Posterior cingulate gyrus (tissue), 11 donors: ENCODE measurements around the gene SLC25A21.
"Not testable (repeated sequence)": the region's sequence is repeated elsewhere in the genome, so short reads cannot be mapped to it uniquely, and the experiment has no call there.

Source experiments
- DNase-seq, 10 donors: peaks; one replicate each; pipeline versions ENCODE4 v3.0.0 to v3.0.0-alpha.2; 2020 to 2021; ENCODE audit warnings: mixed read lengths in 3 of 10
- intact Hi-C: fragments of 100-400 bp; cut with DNase I; formaldehyde crosslinking; loops from one replicate; pipeline ENCODE4 v1.15.1; 2023

Gene SLC25A21

DNA sequence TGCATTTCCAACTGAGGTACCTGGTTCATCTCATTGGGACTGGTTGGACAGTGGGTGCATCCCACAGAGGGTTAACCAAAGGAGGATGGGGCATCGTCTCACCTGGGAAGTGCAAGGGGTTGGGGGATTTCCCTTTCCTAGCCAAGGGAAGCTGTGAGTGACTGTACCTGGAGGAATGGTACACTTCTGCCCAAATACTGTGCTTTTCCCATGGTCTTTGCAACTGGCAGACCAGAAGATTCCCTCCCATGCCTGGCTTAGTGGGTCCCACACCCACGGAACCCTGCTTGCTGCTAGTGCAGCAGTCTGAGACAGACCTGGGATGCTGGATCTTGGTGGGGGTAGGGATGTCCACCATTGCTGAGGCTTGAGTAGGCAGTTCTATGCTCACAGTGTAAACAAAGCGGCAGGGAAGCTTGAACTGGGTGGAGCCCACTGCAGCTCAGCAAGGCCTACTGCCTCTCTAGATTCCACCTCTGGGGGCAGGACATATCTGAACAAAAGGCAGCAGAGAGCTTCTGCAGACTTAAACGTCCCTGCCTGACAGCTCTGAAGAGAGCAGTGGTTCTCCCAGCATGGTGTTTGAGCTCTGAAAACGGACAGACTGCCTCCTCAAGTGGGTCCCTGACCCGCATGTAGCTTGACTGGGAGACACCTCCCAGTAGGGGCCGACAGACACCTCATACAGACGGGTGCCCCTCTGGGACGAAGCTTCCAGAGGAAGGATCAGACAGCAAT lies 15.6 kb upstream of the SLC25A21 start:
- DNase-seq, intact Hi-C loops: not testable (repeated sequence)

DNA sequence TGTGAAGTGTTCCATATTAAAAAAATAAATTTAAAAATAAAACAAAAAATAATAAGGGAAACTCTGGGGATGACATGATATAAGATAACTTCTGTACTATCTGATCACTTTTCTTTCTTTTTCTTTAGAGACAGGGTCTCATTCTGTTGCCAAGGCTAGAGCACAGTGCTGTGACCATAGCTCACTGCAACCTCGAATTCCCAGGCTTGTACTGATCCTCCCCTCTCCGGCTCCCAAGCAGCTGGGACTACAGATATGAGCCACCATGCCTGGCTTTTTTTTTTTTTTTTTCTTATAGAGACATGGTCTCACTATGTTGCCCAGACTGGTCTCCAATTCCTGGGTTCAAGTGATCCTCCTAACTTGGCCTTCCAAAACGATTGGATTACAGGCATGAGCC lies 14.9 kb upstream of the SLC25A21 start:
- intact Hi-C loops, result no loop called here
- DNase-seq, result no peak

DNA sequence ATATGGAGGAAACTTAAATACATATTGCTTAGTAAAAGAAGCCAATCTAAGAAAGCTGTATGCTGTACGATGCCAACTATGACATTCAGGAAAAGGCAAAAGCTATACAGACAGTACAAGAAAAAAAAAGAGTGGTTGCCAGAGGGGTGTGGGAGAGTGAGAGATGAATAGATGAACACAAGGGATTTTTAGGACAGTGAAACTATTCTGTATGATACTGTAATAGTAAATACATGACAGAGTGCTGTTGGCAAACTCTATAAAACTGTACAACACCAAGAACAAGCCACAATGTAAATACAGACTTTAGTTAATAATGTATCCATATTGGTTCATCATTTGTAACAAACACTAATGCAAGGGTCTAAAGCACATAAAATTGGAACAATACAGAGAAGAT lies 14.5 kb upstream of the SLC25A21 start:
- no peak for DNase-seq
- intact Hi-C loops, result no loop called here

DNA sequence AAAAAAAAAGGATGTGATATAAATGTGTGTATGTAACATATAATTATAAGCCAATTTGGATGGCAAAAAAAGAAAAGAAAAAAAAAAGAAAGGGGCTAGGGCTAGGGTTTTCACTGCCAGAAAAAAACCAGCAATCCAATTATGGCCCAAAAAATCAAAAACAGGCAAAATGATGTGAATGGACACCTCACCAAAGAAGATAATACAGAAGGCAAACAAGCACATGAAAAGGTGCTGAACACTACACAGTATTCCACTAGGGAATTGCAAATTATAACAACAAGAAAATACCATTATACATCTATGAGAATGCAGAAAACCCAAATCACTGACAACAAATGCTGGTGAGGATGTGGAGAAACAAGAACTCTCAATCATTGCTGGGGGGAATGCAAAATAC lies 13.3 kb upstream of the SLC25A21 start:
- no peak for DNase-seq
- intact Hi-C loops, result no loop called here

DNA sequence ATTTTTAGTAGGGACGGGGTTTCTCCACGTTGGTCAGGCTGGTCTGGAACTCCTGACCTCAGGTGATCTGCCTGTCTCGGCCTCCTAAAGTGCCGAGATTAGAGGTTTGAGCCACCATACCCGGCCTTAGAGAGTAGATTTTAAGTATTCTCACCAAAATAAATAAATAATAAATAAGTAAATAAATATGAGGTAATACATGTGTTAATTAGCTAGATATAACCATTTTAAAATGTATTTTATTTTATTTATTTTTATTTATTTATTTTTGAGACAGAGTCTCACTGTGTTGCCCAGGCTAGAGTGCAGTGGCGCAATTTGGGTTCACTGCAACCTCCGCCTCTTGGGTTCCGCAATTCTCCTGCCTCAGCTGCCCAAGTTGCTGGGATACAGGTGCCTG lies 12.1 kb upstream of the SLC25A21 start:
- DNase-seq, intact Hi-C loops: not testable (repeated sequence)

DNA sequence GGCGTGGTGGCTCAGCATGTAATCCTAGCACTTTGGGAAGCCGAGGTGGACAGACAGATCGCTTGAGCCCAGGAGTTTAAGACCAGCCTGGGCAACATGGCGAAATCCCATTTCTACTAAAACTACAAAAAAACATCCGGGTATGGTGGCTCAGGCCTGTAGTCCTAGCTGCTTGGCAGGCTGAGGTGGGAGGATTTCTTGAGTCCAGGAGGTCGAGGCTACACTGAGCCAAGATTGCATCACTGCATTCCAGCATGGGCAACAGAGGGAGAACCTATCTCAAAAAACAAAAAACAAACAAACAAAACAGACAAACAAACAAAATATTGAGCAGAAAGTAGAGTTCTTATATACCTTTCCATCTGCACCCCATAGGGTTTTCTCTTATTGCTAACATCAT lies 9.0 kb upstream of the SLC25A21 start:
- DNase-seq, result no peak
- intact Hi-C loops, result no loop called here

DNA sequence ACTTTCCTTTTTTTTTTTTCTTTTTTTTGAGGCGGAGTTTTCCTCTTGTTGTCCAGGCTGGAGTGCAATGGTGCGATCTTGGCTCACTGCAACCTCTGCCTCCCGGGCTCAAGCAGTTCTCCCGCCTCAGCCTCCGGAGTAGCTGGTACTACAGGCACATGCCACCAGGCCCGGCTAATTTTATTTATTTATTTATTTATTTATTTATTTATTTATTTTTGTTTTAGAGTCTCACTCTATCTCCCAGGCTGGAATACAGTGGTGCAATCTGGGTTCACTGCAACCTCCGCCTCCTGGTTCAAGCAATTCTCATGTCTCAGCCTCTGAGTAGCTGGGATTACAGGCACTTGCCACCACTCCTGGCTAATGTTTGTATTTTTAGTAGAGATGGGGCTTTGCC lies 8.5 kb upstream of the SLC25A21 start:
- DNase-seq, intact Hi-C loops: not testable (repeated sequence)

DNA sequence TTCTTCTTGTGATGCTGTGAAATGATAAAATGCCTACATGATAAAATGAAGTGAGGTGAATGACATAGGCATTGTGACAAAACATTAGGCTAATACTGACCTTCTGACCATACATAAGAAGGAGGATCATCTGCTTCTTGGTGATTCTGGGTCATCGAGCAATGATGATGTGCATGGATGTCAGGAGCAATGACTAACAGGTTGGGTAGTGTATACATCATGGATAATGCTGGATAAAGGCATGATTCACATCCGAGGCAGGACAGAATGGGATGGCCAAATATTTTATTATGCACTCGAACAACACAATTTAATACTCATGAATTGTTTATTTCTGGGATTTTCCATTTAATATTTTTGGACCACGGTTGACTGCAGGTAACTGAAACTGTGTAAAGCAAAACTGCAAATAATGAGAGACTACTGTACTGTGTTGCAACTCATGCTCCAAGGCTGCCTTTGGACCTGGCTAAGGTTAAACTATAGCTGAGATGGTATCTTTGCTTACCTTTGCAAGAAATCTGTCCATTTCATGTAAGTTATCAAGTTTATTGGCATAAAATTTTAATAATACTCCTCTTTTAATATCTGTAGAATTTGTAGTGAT lies 7.6 kb upstream of the SLC25A21 start:
- intact Hi-C loops, result no loop called here
- no peak for DNase-seq

DNA sequence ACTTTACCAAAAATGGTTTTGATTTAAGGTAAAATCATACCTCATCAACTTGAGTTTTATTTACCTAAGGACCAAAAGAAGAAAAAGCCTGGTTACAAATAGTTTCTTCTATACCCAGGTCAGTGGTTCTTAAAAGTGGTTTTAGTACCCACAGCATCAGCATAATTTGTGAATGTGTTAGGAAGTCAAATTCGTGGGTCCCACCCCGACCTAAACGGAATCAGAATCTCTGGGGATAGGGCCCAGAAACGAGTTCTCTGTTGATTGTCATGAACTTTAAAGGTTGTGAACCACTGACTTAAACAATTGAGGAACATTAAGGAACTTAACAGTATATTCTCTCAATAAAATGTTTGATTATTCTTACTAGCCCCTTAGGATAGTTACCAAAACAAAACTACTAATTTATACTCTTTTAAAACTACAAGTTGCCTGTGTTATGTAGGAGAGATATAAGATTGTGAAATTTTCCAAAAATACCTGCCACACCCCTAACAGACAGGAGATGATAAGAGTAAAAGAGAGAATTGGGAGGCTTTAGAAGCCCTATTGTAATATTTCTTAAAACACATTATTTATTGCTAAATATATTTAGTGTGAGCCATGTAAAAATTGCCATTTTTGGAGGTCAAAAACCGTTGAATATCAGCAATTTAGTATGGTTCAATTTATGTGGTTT lies 669 bp upstream of the SLC25A21 start:
- intact Hi-C loops, result loop anchor here (2.0 kb wide), 1 partner anchor 24 kb away; the partner anchor contains the start of gene MIPOL1
- DNase-seq, result no peak

DNA sequence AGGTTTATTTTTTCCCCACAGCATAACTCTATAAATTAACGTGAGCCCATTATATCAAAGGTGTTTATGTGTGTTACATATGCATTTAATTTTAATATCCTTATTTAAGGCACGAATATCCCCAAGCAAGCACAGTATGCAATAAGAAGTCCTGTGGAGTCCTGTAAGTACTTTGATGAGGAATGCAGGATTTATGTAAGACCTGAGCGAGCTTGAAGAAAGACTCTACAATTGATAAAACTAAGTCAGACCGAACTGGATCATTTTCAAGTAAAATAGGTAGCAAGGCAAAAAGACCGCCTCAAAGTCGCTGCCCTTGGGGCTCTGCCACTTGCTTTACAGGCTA lies 755 bp downstream of the SLC25A21 start:
- intact Hi-C loops, result loop anchor here (2.0 kb wide), 1 partner anchor 25 kb away; the partner anchor contains the start of gene MIPOL1
- DNase-seq, result no peak

DNA sequence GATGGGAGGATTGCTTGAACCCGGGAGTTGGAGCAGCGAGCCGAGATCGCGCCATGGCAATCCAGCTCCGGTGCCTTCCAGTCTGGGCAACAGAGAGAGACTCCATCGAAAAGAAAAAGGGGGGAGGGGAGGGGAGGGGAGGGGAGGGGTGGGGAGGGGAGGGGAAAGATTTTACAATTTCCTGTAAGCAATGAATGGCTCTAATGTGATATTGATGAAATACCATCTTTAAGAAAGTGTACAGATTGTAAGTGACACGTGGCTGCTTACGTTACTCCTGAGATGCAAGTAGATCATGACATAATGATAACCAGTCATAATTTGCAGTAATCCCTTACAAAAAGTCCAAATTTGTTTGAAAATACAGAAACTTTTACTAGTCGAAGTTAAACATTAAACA lies 1.4 kb downstream of the SLC25A21 start:
- no peak for DNase-seq
- intact Hi-C loops, result no loop called here

DNA sequence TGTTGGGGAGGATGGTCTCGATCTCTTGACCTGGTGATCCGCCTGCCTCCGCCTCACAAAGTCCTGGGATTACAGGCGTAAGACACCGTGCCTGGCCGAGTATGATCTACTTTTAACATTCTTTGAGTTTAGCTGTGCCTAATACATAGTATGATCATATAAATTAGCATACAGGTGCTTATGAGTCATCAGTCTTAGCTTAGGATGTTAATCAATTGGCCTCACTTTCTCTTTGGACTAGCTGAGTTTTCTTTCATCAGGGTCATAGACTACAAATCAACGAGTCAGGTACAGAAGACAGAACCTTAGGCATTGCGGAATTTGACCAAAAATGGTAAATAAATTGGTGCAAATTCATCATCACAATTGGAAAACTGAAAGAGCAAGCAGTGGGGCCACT lies 2.2 kb downstream of the SLC25A21 start:
- DNase-seq, result no peak
- intact Hi-C loops, result no loop called here

DNA sequence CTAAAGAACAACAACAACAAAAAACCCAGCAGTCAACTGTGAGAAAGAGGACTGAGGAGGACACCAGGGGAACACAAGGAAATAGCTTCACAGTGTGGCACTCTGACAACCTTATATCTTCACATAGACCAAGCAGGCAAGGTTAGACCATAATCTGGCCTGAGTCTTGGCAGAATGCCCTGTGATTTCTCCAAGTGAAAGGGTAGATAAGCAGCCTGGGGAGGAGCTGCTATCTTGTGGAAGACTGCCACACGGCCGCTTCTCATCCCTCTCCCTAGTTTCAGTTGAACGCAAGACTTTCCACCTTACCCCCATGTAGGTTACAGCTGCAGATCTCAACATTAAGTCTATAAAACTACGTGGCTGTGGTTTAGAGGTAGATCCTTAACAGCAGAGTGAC lies 3.7 kb downstream of the SLC25A21 start:
- intact Hi-C loops, result no loop called here
- no peak for DNase-seq

DNA sequence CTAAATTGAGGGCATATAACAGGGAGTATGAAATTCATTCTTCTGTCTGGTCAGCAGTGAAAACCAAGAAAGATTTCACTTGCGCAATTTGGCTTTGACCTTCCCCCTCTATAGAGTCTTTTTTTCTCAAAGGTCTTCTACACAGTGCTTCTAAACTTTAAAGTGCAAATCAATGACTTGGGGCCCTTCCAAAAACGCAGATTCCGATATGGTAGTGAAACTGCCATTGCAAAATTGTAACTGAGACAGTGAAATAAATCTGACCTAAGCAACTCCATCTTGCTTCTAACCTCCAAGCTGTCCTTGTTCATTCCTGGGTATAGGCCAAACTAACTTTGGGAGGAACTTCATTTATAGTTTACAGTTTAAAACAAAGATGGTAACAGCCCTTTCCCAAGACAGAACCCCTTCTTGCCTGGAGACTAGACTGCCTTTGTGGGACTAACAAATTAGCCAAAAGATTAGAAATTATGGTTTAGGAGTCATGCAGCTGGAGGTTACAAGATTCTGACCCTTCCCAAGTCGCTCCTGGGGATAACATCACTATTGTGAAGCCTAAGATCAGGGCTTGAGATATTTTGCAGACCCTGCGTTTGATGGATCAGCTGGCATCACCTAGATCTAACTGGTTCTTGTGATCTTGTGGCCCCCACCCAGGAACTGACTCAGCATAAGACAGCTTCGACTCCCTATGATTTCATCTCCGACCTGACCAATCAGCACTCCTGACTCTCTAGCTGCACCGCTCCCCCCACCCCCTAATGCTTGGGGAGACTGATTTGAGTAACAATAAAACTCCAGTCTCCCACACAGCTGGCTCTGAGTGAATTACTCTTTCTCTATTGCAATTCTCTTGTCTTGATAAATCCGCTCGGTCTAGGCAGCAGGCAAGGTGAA lies 5.0 kb downstream of the SLC25A21 start:
- DNase-seq, result no peak
- intact Hi-C loops, result no loop called here

DNA sequence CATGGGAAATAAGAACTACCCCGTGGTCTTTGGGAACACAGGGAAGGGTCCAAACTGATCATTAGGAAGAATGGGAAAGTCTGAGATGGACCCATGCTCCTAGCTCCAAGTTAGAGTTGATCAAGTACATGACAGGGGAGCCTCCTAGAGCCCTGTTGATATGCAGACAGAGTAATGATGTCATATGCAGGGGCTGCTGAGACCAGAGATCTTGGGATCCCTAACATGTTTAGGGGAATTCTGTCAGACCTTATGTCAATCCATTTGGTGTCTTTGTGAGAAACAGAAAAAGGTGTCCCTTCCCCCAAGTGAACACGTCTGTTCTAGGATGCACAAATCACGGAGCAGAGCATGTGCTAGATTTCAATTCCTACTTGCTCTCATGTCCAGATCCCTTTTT lies 6.6 kb downstream of the SLC25A21 start:
- intact Hi-C loops, result no loop called here

DNA sequence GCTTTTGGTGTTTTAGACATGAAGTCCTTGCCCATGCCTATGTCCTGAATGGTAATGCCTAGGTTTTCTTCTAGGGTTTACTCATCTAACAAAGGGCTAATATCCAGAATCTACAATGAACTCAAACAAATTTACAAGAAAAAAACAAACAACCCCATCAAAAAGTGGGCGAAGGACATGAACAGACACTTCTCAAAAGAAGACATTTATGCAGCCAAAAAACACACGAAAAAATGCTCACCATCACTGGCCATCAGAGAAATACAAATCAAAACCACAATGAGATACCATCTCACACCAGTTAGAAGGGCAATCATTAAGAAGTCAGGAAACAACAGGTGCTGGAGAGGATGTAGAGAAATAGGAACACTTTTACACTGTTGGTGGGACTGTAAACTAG lies 10.1 kb downstream of the SLC25A21 start:
- intact Hi-C loops, DNase-seq: not testable (repeated sequence)

More for the DNA sequence above, 6.6 kb downstream of the SLC25A21 start:
- no peak for DNase-seq

DNA sequence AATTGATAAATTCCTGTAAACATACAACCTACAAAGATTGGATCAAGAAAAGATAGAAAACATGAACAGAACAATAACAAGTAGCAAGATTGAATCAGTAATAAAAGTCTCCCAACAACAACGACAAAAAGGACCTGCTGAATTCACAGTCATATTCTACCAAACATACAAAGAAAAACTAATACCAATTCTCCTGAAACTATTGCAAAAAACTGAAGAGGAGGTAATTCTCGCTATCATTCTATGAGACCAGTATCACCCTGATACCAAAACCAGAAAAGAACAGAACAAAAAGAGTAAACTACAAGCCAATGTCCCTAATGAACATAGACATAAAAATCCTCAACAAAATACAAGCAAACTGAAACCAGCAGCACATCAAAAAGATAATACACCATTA lies 14.4 kb downstream of the SLC25A21 start:
- intact Hi-C loops, result no loop called here
- no peak for DNase-seq

DNA sequence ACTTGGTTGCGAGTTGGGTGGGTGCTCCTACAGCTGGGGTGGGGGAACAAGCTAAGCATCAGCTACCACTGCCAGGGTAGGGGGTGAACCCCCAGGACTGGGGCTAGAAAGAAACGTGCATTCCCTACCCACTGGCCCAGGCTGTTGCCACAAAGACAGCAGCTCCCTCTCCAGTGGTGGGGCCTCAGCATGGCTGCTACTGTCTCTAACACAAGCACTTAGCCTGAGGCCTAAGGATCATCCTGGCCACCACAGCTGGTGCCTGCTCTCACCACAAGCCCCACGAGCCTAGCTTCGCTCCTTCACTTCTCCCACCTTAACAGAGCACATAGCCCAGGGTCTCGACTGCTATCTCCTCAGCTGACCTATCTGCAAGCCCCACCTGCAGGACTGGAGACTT lies 18.9 kb downstream of the SLC25A21 start:
- DNase-seq, result no peak
- intact Hi-C loops, result no loop called here

DNA sequence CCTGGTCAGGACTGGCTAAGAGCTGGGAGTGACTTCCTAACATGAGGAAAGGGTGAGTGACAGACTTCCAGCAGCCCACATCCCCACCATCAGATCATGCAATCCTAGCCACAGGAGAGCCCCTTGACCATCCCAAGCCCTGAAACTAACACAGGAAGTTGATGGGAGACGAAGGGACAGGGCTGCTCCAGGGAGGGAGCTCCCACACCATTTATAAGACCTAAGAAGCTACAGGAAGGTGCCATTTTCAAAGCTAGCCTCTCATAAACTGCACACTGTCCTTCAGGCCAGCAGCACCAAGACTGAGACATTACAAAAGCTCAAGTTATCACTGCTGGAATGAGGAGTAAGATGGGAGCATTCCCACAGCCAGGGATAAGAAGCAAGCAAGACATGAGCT lies 19.4 kb downstream of the SLC25A21 start:
- intact Hi-C loops, result no loop called here
- no peak for DNase-seq

DNA sequence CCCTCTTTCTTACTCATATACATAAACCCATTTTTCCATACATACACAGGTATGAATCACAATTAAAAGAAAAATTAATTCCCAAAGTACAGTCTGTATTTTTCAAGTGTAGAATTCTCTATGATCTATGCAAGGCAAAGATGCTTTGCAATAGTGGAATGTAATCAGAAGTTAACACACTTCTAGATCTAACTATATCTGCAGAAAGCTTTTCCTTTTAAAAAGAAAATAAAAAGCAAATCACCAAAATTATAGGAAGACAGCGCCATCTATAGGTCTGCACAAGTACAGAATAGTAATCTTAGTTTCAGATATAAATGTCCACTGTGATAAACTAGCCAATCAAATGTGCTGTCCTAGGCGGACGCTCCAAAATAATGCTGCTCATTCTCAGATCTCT lies 22.0 kb downstream of the SLC25A21 start:
- intact Hi-C loops, result loop anchor here (2.0 kb wide), 1 partner anchor 126 kb away; no protein-coding TSS in a partner anchor
- DNase-seq, result no peak
